HepG2 (cell line): ENCODE results near the gene CCDC157. TPM values are rescaled to one million over a fixed set of nuclear protein-coding genes. Genes with fewer than 3 reads are reported as not detected.
A peak's percentile ranks its signal among the peaks of the same experiment; 100 is the strongest.

Experiments
- ATAC-seq: fragments of 200-7000 bp; cut with Tn5 transposase; 3 replicates; pipeline ENCODE4 v1.9.1; 2020; ENCODE audit warnings: mild to moderate bottlenecking, moderate library complexity
- BruUV-seq: library from RNA; stranded (reverse); fragments of 400-500 nt; replicated peaks from 2 replicates; lab custom pipeline; 2021; lab: Mats Ljungman, UMichigan
- CTCF ChIA-PET: fragments of 300-600 bp; formaldehyde crosslinking; extraction: SDS; loops from one replicate; lab custom pipeline; 2021; ENCODE audit warnings: low total read pairs, inconsistent platforms, low intra/inter-chr PET ratio; lab: Yijun Ruan, JAX
- POLR2A ChIA-PET: fragments of 350-600 bp; sonication (Branson Sonifier 250); formaldehyde crosslinking; loops from one replicate; lab custom pipeline; 2020; ENCODE audit warnings: antibody characterized with exemption, inconsistent platforms; lab: Yijun Ruan, JAX
- DNase-seq: peaks from one replicate; pipeline ENCODE4 v3.0.0-alpha.2; 2015; ENCODE audit warnings: low spot score
- FAIRE-seq: peaks from 3 replicates; lab custom pipeline; 2011; peaks lifted over from hg19 to GRCh38; lab: Jason Lieb, UNC
- H2AFZ ChIP-seq: one replicate; pipeline ENCODE4 v1.6.1; 2011; ENCODE audit warnings: low read length, inconsistent platforms
- H3K27ac ChIP-seq: fragments of 300-600 bp; 3 replicates; pipeline ENCODE4 v1.8.0; 2011; ENCODE audit warnings: mixed run types, mild to moderate bottlenecking, mixed read lengths, low read length, inconsistent platforms; ENCODE audit not compliant: insufficient read depth; ENCODE audit errors: extremely low read length
- H3K27me3 ChIP-seq, 2 experiments: fragments of 200-600 bp in 1 of 2; 2 replicates in 1 of 2; 3 replicates in 1 of 2; pipeline versions ENCODE4 v1.6.0 to v1.8.0; 2011; ENCODE audit warnings: low read length in 2 of 2, mild to moderate bottlenecking in 2 of 2, moderate library complexity in 2 of 2, inconsistent platforms in 1 of 2; ENCODE audit not compliant: insufficient read depth in 2 of 2, control insufficient read depth in 1 of 2
- H3K36me3 ChIP-seq, 2 experiments: fragments of 200-600 bp in 1 of 2; replicated peaks in 1 of 2; 2 replicates in 1 of 2; 3 replicates in 1 of 2; pipeline versions ENCODE4 v1.5.1 to v1.8.0; 2011; ENCODE audit warnings: low read length in 2 of 2, inconsistent platforms in 1 of 2; ENCODE audit not compliant: insufficient read depth in 2 of 2, control insufficient read depth in 1 of 2
- H3K4me1 ChIP-seq: 2 replicates; pipeline ENCODE4 v1.5.1; 2012; ENCODE audit warnings: low read length, inconsistent platforms; ENCODE audit not compliant: insufficient read depth
- H3K4me2 ChIP-seq: 2 replicates; pipeline ENCODE4 v1.6.0; 2011; ENCODE audit warnings: low read depth, low read length, inconsistent platforms
- H3K4me3 ChIP-seq, 3 experiments: fragments of 200-600 bp in 1 of 3; sonication (generic), shearing (Covaris generic) in 1 of 3; replicated peaks in 1 of 3; 2 replicates each; pipeline ENCODE4 v1.5.1; 2011 to 2016; ENCODE audit warnings: low read length in 3 of 3, inconsistent platforms in 2 of 3, low read depth in 2 of 3, mild to moderate bottlenecking in 2 of 3, control low read depth in 1 of 3, mixed read lengths in 1 of 3; ENCODE audit not compliant: insufficient read depth in 1 of 3
- H3K79me2 ChIP-seq: one replicate; pipeline ENCODE4 v1.6.1; 2011; ENCODE audit warnings: low read length, inconsistent platforms; ENCODE audit not compliant: insufficient read depth
- H3K9ac ChIP-seq: 2 replicates; pipeline ENCODE4 v1.6.0; 2011; ENCODE audit warnings: mild to moderate bottlenecking, low read depth, low read length, inconsistent platforms; ENCODE audit not compliant: insufficient read depth
- H3K9me3 ChIP-seq: 2 replicates; pipeline ENCODE4 v1.5.1; 2012; ENCODE audit warnings: mild to moderate bottlenecking, low read length
- H4K20me1 ChIP-seq: 2 replicates; pipeline ENCODE4 v1.6.0; 2011; ENCODE audit warnings: inconsistent platforms, mild to moderate bottlenecking, low read length, moderate library complexity; ENCODE audit not compliant: insufficient read depth
- HNF1A ChIP-seq, 2 experiments: sonication (generic) in 1 of 2; formaldehyde crosslinking in 1 of 2; IDR thresholded peaks; 2 replicates each; pipeline versions ENCODE4 v1.4.0 to v1.6.1; 2016 to 2020; ENCODE audit warnings: borderline replicate concordance in 1 of 2, low read depth in 1 of 2, mild to moderate bottlenecking in 1 of 2, missing genetic modification reagents in 1 of 2
- SRSF1 ChIP-seq: fragments of 200-400 bp; formaldehyde crosslinking; optimal IDR thresholded peaks from 2 replicates; pipeline ENCODE3; 2017; ENCODE audit warnings: mild to moderate bottlenecking, low read depth, low read length, moderate library complexity
- WGBS: methylation state at CpG from one replicate; pipeline ENCODE4 v1.1.6; 2017; ENCODE audit warnings: low lambda C conversion rate; 5-methylcytosine and 5-hydroxymethylcytosine counted together
- in situ Hi-C: cut with HindIII; loops from 2 replicates; pipeline ENCODE4 v1.10.0; 2017; ENCODE audit warnings: low pct_unique_long_range_greater_than_20kb; ENCODE audit not compliant: extremely low pct_ligation_motif_present
- intact Hi-C: fragments of 100-400 bp; cut with micrococcal nuclease; formaldehyde crosslinking; loops from one replicate; pipeline ENCODE4 v1.10.0; 2022; ENCODE audit not compliant: unreplicated experiment
- polyA plus RNA-seq, 8 experiments: library from polyadenylated mRNA; depleted of rRNA in 3 of 8; stranded (reverse) in 7 of 8; unstranded in 1 of 8; fragments of >200 nt; fragmentation: Illumina TruSeq in 4 of 8; extraction: Trizol in 4 of 8; gene quantifications; 2 replicates each; pipeline versions ENCODE4 v1.2.1 to v1.2.3, GENCODE V29; 2011 to 2016; ENCODE audit warnings: low read depth in 4 of 8, missing spikeins in 1 of 8, mixed read lengths in 1 of 8; ENCODE audit not compliant: insufficient read depth in 1 of 8
- total RNA-seq, 5 experiments: library from RNA; depleted of rRNA; stranded (reverse); fragments of >200 nt; fragmentation: Illumina TruSeq; extraction: Trizol; gene quantifications; 2 replicates each; pipeline ENCODE4 v1.2.3, GENCODE V29; 2016; ENCODE audit warnings: low read depth in 1 of 5

CCDC157 gene
- total and polyA plus RNA-seq, 2 of the 13 experiments (the other 11 are each of a cell fraction or from before 2014, with no cell fraction given), result 1.4 to 1.6 TPM

GRCh38 chr22:30325724-30326254, 31.0 kb upstream of the CCDC157 start:
- ChIA-PET POLR2A (interaction anchor here (1.1 to 3.6 kb wide), 4 partner anchors 8 to 96 kb away, joined by 3 to 39 read pairs (median 7); partner anchors contain the start of genes CCDC157 and SF3A1), CTCF (no interaction called here)
- Histone ChIP-seq H2AFZ (no peak overlapping the region), H4K20me1 (no peaks in the 10 kb centered on the region), H3K9ac (peak overlapping the region; percentile 43; the same call in 1 of the 2 replicates), H3K4me2 (peak overlapping the region; percentile 70), H3K4me3 (peak overlapping the region; percentile 69 to 95 (median 89); a peak in 5 of 6 replicates), H3K9me3 (no peaks in the 10 kb centered on the region), H3K79me2 (no peaks in the 10 kb centered on the region), H3K27ac (no peak overlapping the region), H3K36me3 (peaks cover 0 to 3% of the 10 kb centered on the region in 2 experiments; a peak in 2 of 5 replicates), H3K27me3 (no peaks in the 10 kb centered on the region; a peak in 1 of 5 replicates), H3K4me1 (peaks cover 39% of the 10 kb centered on the region)
- in situ Hi-C loops, result no loop called here
- 56% methylated on average over 9 of the region's 14 CpGs for WGBS
- DNase-seq, result no peak
- no peak for ATAC-seq
- TF ChIP-seq SRSF1, result peak; percentile 8
- TF ChIP-seq HNF1A (IDR thresholded peaks at IDR 0.05; ENCODE audit: low read depth), result no peak
- no peak for TF ChIP-seq HNF1A (CRISPR knock-in tag; IDR thresholded peaks at IDR 0.05; ENCODE audit: borderline replicate concordance)
- no peak for FAIRE-seq
- no TSS peak for BruUV-seq
- intact Hi-C loops, result loop anchor here (2.0 kb wide), 1 partner anchor 37 kb away; the partner anchor contains the start of gene CASTOR1
